ENCODE measurements around the gene FGF2. TPM values are rescaled to one million over a fixed set of nuclear protein-coding genes. Genes with fewer than 3 reads are reported as not detected.
"Not testable (repeated sequence)": the region's sequence is repeated elsewhere in the genome, so short reads cannot be mapped to it uniquely, and the experiment has no call there.

FGF2 gene
- total RNA-seq, 1 experiment from 2014 or later = 33.7 TPM

GRCh38 chr4:122783301-122784215 lies 43.1 kb upstream of the FGF2 start:
- H3K4me3 Mint-ChIP-seq (ENCODE audit: low read depth, unreplicated experiment) = peak overlapping the region; percentile 2
- no peaks in the 10 kb centered on the region for H3K9me3 Mint-ChIP-seq (ENCODE audit: low read depth, unreplicated experiment)

GRCh38 chr4:122784261-122784660 lies 42.4 kb upstream of the FGF2 start:
- Mint-ChIP-seq H3K36me3 (ENCODE audit: insufficient read depth, unreplicated experiment) (peaks cover 9% of the 10 kb centered on the region), H3K27me3 (ENCODE audit: unreplicated experiment) (no peaks in the 10 kb centered on the region), H3K27ac (ENCODE audit: unreplicated experiment) (peak overlapping the region; percentile 85), H3K4me3 (ENCODE audit: low read depth, unreplicated experiment) (peak overlapping the region; percentile 2), H3K4me1 (ENCODE audit: low read depth, unreplicated experiment) (peaks cover 38% of the 10 kb centered on the region), H3K9me3 (ENCODE audit: low read depth, unreplicated experiment) (no peaks in the 10 kb centered on the region)
- CTCF ChIA-PET = no interaction called here
- intact Hi-C loops (cut with micrococcal nuclease; ENCODE audit: unreplicated experiment) = loop anchor here (5.0 to 10.0 kb wide), 2 partner anchors 43 to 111 kb away; partner anchors contain the start of gene FGF2
- TF ChIP-seq CTCF (IDR thresholded peaks at IDR 0.05; ENCODE audit: unreplicated experiment) = no peak
- no TSS peak for BruUV-seq (replicated peaks)
- no peak for DNase-seq

More at GRCh38 chr4:122783301-122784215, 43.1 kb upstream of the FGF2 start:
- Mint-ChIP-seq H3K4me1 (ENCODE audit: low read depth, unreplicated experiment) (peaks cover 38% of the 10 kb centered on the region), H3K27me3 (ENCODE audit: unreplicated experiment) (no peaks in the 10 kb centered on the region), H3K36me3 (ENCODE audit: insufficient read depth, unreplicated experiment) (peaks cover 9% of the 10 kb centered on the region), H3K27ac (ENCODE audit: unreplicated experiment) (peak overlapping the region; percentile 85)
- peak; percentile 70 for DNase-seq
- BruUV-seq (replicated peaks) = TSS peak; percentile 96
- intact Hi-C loops (cut with micrococcal nuclease; ENCODE audit: unreplicated experiment) = loop anchor here (5.0 to 10.0 kb wide), 2 partner anchors 44 to 111 kb away; partner anchors contain the start of gene FGF2
- CTCF ChIA-PET = interaction anchor here (0.7 to 1.1 kb wide), 2 partner anchors 19 to 28 kb away, joined by 3 read pairs; no protein-coding TSS in a partner anchor
- TF ChIP-seq CTCF (IDR thresholded peaks at IDR 0.05; ENCODE audit: unreplicated experiment) = no peak

- Mint-ChIP-seq H3K27me3 (ENCODE audit: unreplicated experiment) (no peaks in the 10 kb centered on the region), H3K27ac (ENCODE audit: unreplicated experiment) (peak overlapping the region; percentile 88), H3K4me3 (ENCODE audit: low read depth, unreplicated experiment) (no peak overlapping the region), H3K36me3 (ENCODE audit: insufficient read depth, unreplicated experiment) (peaks cover 9% of the 10 kb centered on the region), H3K9me3 (ENCODE audit: low read depth, unreplicated experiment) (no peaks in the 10 kb centered on the region), H3K4me1 (ENCODE audit: low read depth, unreplicated experiment) (peaks cover 38% of the 10 kb centered on the region)
- CTCF ChIA-PET = no interaction called here
- TF ChIP-seq CTCF (IDR thresholded peaks at IDR 0.05; ENCODE audit: unreplicated experiment) = no peak
- intact Hi-C loops (cut with micrococcal nuclease; ENCODE audit: unreplicated experiment) = loop anchor here (10.0 kb wide), 1 partner anchor 110 kb away; no protein-coding TSS in a partner anchor
- BruUV-seq (replicated peaks) = no TSS peak
- DNase-seq = no peak
Measured at GRCh38 chr4:122785099-122785498, 41.5 kb upstream of the FGF2 start.

- Mint-ChIP-seq H3K4me1 (ENCODE audit: low read depth, unreplicated experiment) (peaks cover 38% of the 10 kb centered on the region), H3K4me3 (ENCODE audit: low read depth, unreplicated experiment) (peak overlapping the region; percentile 1), H3K27ac (ENCODE audit: unreplicated experiment) (peak overlapping the region; percentile 88)
- CTCF ChIA-PET; H3K9me3 Mint-ChIP-seq (ENCODE audit: low read depth, unreplicated experiment); BruUV-seq (replicated peaks); H3K27me3 Mint-ChIP-seq (ENCODE audit: unreplicated experiment); H3K36me3 Mint-ChIP-seq (ENCODE audit: insufficient read depth, unreplicated experiment): not testable (repeated sequence)
- intact Hi-C loops (cut with micrococcal nuclease; ENCODE audit: unreplicated experiment) = loop anchor here (10.0 kb wide), 1 partner anchor 109 kb away; no protein-coding TSS in a partner anchor
- peak; percentile 51 for DNase-seq
Measured at GRCh38 chr4:122786296-122786695, 40.3 kb upstream of the FGF2 start.

GRCh38 chr4:122786920-122787319 lies 39.7 kb upstream of the FGF2 start:
- intact Hi-C loops (cut with micrococcal nuclease; ENCODE audit: unreplicated experiment) = loop anchor here (10.0 kb wide), 1 partner anchor 108 kb away; no protein-coding TSS in a partner anchor
- H3K9me3 Mint-ChIP-seq (ENCODE audit: low read depth, unreplicated experiment); H3K36me3 Mint-ChIP-seq (ENCODE audit: insufficient read depth, unreplicated experiment); H3K27me3 Mint-ChIP-seq (ENCODE audit: unreplicated experiment); H3K4me3 Mint-ChIP-seq (ENCODE audit: low read depth, unreplicated experiment); DNase-seq; BruUV-seq (replicated peaks); CTCF ChIA-PET; H3K27ac Mint-ChIP-seq (ENCODE audit: unreplicated experiment): not testable (repeated sequence)
- peaks cover 38% of the 10 kb centered on the region for H3K4me1 Mint-ChIP-seq (ENCODE audit: low read depth, unreplicated experiment)
